ACC112 (cell line): Measurements from ENCODE around the gene B9D2.
A peak's percentile ranks its signal among the peaks of the same experiment; 100 is the strongest.
"Not testable (repeated sequence)": the region's sequence is repeated elsewhere in the genome, so short reads cannot be mapped to it uniquely, and the experiment has no call there.

Experiments
- H2AFZ ChIP-seq: fragments of 200-600 bp; sonication (generic); one replicate; pipeline ENCODE4 v1.6.0; 2017; ENCODE audit warnings: antibody characterized with exemption, low read length; ENCODE audit not compliant: unreplicated experiment
- H3K27ac ChIP-seq: fragments of 200-600 bp; sonication (generic); 2 replicates; pipeline ENCODE4 v1.5.1; 2014; ENCODE audit warnings: low read depth, mild to moderate bottlenecking, antibody characterized with exemption, low read length, moderate library complexity
- H3K27me3 ChIP-seq: fragments of 200-600 bp; sonication (generic); 2 replicates; pipeline ENCODE4 v1.6.1; 2014; ENCODE audit warnings: mild to moderate bottlenecking, antibody characterized with exemption, low read length, moderate library complexity, mixed read lengths; ENCODE audit not compliant: insufficient read depth
- H3K36me3 ChIP-seq: fragments of 200-600 bp; sonication (generic); 2 replicates; pipeline ENCODE4 v1.6.1; 2016; ENCODE audit warnings: mild to moderate bottlenecking, antibody characterized with exemption, low read length, moderate library complexity, mixed read lengths; ENCODE audit not compliant: insufficient read depth
- H3K4me1 ChIP-seq: fragments of 200-600 bp; sonication (generic); one replicate; pipeline ENCODE4 v1.6.1; 2016; ENCODE audit warnings: low read length, mixed read lengths; ENCODE audit not compliant: insufficient read depth, unreplicated experiment, control insufficient read depth
- H3K4me3 ChIP-seq: fragments of 200-600 bp; sonication (generic); 2 replicates; pipeline ENCODE4 v1.5.1; 2014; ENCODE audit warnings: mild to moderate bottlenecking, low read depth, low read length
- H3K79me2 ChIP-seq: fragments of 200-600 bp; sonication (generic); one replicate; pipeline ENCODE4 v1.6.0; 2016; ENCODE audit warnings: low read length; ENCODE audit not compliant: control insufficient read depth, unreplicated experiment, insufficient read depth

The B9D2 gene

GRCh38 chr19:41355035-41355434 lies 8.9 kb downstream of the B9D2 start:
- no peak overlapping the region for H3K4me3 ChIP-seq
- no peaks in the 10 kb centered on the region for H3K27me3 ChIP-seq
- no peak overlapping the region for H2AFZ ChIP-seq
- H3K79me2 ChIP-seq = peaks cover 25% of the 10 kb centered on the region
- no peak overlapping the region for H3K27ac ChIP-seq
- no peaks in the 10 kb centered on the region for H3K36me3 ChIP-seq
- H3K4me1 ChIP-seq = no peaks in the 10 kb centered on the region

GRCh38 chr19:41354343-41354953 lies 9.5 kb downstream of the B9D2 start:
- Histone ChIP-seq H3K27ac (no peak overlapping the region), H2AFZ (no peak overlapping the region), H3K4me3 (peak overlapping the region; percentile 98), H3K36me3 (no peaks in the 10 kb centered on the region), H3K4me1 (no peaks in the 10 kb centered on the region), H3K27me3 (no peaks in the 10 kb centered on the region), H3K79me2 (peaks cover 31% of the 10 kb centered on the region)

GRCh38 chr19:41353466-41354342 lies 10.2 kb downstream of the B9D2 start, which contains the start of gene TGFB1:
TGFB1 (minus strand) TSS chr19:41353922; CDS start chr19:41353044, 878 bp downstream.
- no peaks in the 10 kb centered on the region for H3K4me1 ChIP-seq
- H3K79me2 ChIP-seq = peaks cover 37% of the 10 kb centered on the region
- H3K36me3 ChIP-seq = no peaks in the 10 kb centered on the region
- peak within 1 kb of the TSS; percentile 98 for H3K4me3 ChIP-seq
- no peaks in the 10 kb centered on the region for H3K27me3 ChIP-seq
- peak within 1 kb of the TSS; percentile 16; the same call in 1 of the 2 replicates for H3K27ac ChIP-seq
- no peak within 1 kb of the TSS for H2AFZ ChIP-seq

GRCh38 chr19:41352609-41353465 lies 11.1 kb downstream of the B9D2 start:
- Histone ChIP-seq H3K79me2 (peaks cover 37% of the 10 kb centered on the region), H3K4me1 (no peaks in the 10 kb centered on the region), H3K36me3 (peaks cover 4% of the 10 kb centered on the region; the same call in 1 of the 2 replicates), H3K27me3 (no peaks in the 10 kb centered on the region), H3K4me3 (peak overlapping the region; percentile 98), H2AFZ (no peak overlapping the region), H3K27ac (peak overlapping the region; percentile 16; the same call in 1 of the 2 replicates)

- peaks cover 4% of the 10 kb centered on the region; the same call in 1 of the 2 replicates for H3K36me3 ChIP-seq
- H3K27me3 ChIP-seq = no peaks in the 10 kb centered on the region
- H3K79me2 ChIP-seq = peaks cover 37% of the 10 kb centered on the region
- no peak overlapping the region for H2AFZ ChIP-seq
- H3K4me1 ChIP-seq = no peaks in the 10 kb centered on the region
- peak overlapping the region; percentile 55; the same call in 1 of the 2 replicates for H3K27ac ChIP-seq
- peak overlapping the region; percentile 98 for H3K4me3 ChIP-seq
Observed at GRCh38 chr19:41352279-41352608, 11.7 kb downstream of the B9D2 start.

GRCh38 chr19:41351339-41352245 lies 12.4 kb downstream of the B9D2 start:
- Histone ChIP-seq H3K4me3 (peak overlapping the region; percentile 98), H3K27me3 (no peaks in the 10 kb centered on the region), H3K36me3 (peaks cover 4% of the 10 kb centered on the region; the same call in 1 of the 2 replicates), H3K27ac (peak overlapping the region; percentile 55), H3K4me1 (no peaks in the 10 kb centered on the region), H2AFZ (no peak overlapping the region), H3K79me2 (peaks cover 37% of the 10 kb centered on the region)

- Histone ChIP-seq H3K79me2 (peaks cover 37% of the 10 kb centered on the region), H3K27me3 (no peaks in the 10 kb centered on the region), H3K27ac (peak overlapping the region; percentile 55; the same call in 1 of the 2 replicates), H3K36me3 (peaks cover 4% of the 10 kb centered on the region; the same call in 1 of the 2 replicates), H3K4me3 (peak overlapping the region; percentile 98), H2AFZ (no peak overlapping the region), H3K4me1 (no peaks in the 10 kb centered on the region)
Observed at GRCh38 chr19:41350735-41351338, 13.1 kb downstream of the B9D2 start.

GRCh38 chr19:41346916-41347315 lies 17.0 kb downstream of the B9D2 start:
- H3K79me2 ChIP-seq = peaks cover 22% of the 10 kb centered on the region
- not testable (repeated sequence) for H3K27me3 ChIP-seq, H3K4me1 ChIP-seq, H2AFZ ChIP-seq, H3K4me3 ChIP-seq, H3K36me3 ChIP-seq, H3K27ac ChIP-seq

- Histone ChIP-seq H3K4me3 (no peak overlapping the region), H3K36me3 (peaks cover 9% of the 10 kb centered on the region; the same call in 1 of the 2 replicates), H3K79me2 (peaks cover 4% of the 10 kb centered on the region), H3K4me1 (peaks cover 3% of the 10 kb centered on the region), H3K27me3 (no peaks in the 10 kb centered on the region), H3K27ac (no peak overlapping the region), H2AFZ (no peak overlapping the region)
Observed at GRCh38 chr19:41344162-41344561, 19.8 kb downstream of the B9D2 start.
